ENCODE measurements around the gene B4GALT3.
"Not testable (repeated sequence)": the region's sequence is repeated elsewhere in the genome, so short reads cannot be mapped to it uniquely, and the experiment has no call there.

B4GALT3 gene

DNA sequence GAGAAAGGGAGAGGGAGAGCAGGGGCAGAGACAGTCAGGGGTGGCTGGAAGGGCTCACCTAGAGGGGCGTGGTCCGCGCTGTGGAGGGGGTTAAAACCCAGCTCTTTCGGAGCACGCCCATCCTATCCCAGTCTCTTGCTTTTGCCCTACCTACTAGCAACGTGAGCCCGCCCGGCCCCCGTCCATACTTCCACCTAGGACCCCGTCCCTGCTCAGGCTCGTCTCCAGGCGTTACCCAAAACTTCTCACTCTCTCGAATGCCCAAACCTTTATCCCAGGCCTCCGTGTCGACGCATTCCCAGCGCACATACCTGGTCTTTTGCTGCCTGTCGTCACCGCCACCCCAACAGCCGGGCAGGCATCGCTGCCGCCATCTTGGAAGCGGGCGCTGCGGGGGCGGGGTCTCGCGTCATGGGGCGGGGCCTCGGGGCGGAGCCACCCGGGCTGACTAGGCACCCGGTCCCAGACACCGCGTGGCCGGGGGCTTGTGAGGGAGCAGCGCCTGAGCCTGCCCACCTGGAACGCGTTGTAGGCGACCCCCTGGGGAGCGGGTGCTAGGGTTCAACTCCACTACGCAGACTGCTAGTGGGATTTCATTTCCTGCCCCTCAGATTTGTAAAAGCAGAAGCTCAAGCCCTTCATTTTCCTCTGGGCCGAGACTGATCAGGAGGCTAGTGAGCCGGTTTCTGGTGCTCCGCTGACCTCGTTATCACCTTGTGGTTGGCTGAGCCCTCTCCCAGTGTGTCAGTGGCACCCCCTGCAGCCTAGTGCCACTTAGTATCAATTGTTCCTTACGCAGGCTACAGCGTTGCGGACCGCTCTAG lies at the start of gene B4GALT3:
B4GALT3 (minus strand) TSS at position 396 of the 824 bp plus-strand sequence. CDS start 1,447 bp downstream, outside the sequence.
- DNase-seq, result peak; percentile 46 to 63

DNA sequence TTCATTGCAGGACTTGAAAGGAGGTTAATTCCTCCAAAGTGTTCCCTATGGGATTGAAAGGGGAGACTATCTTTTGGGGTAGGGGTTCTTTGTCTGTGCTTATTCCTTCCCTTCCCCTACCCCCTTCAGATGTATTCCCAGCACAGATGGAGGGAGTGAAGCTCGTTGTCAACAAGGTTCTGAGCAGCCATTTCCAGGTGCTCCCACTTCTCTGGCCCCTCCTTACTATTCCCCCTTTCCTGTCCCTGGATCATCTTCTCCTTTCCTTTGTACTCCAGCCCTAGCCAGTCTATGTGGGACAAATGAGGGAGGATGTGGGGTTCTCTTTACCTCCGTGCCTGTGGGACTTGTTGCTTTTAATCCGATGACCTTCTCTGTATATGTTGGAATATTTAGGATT lies 49.5 kb upstream of the B4GALT3 start:
- DNase-seq, result no peak

- no peak for DNase-seq
These were observed 49.0 kb upstream of the B4GALT3 start for GRCh38 chr1:161226320-161226711.

GRCh38 chr1:161225534-161226319 lies 48.4 kb upstream of the B4GALT3 start, which contains the start of gene TOMM40L:
Gene TOMM40L (plus strand): TSS chr1:161226060. CDS start chr1:161226490, 430 bp downstream.
- DNase-seq, result peak; percentile 99

DNA sequence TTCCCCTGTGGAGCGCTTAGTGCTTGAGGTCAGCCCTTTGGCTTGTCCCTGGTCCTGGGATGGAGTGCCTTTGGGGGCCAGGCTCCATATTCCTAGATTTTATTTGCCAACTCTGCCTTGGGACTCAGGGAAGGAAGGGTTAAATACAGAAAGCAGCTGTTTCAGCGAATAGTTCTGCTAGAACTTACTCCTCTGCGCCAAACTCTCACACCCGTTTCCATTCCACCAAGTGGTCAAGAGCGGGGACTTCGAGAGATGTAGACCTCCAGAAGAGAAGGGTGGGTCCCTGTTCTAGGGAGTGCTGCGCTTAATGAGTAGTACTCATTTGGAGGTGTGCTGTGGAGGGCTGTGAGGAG lies 47.8 kb upstream of the B4GALT3 start:
- DNase-seq, result no peak

DNA sequence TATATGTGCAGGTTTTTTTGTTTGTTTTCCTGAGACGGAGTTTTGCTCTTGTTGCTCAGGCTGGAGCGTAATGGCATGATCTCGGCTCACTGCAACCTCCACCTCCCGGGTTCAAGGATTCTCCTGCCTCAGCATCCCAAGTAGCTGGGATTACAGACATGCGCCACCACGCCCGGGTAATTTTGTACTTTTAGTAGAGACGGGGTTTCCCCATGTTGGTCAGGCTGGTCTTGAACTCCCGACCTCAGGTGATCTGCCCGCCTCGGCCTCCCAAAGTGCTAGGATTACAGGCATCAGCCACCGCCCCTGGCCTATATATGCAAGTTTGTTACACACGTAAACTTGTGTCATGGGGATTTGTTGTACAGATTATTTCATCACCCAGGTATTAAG lies 47.4 kb upstream of the B4GALT3 start:
- DNase-seq, result not testable (repeated sequence)

GRCh38 chr1:161223805-161224694 lies 46.7 kb upstream of the B4GALT3 start:
- DNase-seq, result no peak

- DNase-seq, result no peak
These were observed 45.1 kb upstream of the B4GALT3 start for GRCh38 chr1:161222175-161223019.

DNA sequence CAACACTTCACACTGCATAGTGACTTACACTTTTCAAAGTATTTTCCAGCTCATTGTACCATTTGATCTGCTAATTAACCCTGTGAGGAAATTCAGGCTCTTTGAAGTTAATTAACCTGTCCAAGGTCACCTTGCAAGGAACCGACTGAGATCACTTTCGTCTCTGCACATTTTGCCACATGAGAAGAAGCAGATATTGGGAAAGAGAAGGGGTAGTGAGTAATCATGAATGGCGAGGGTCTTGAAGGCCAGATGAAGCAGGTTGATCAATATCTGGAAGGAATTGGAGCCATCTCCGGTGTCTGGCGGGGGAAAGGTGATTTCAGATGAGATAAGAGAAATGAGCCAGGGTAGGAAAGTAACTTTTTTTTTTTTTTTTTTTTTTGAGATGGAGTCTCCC lies 42.7 kb upstream of the B4GALT3 start:
- DNase-seq, result no peak

DNA sequence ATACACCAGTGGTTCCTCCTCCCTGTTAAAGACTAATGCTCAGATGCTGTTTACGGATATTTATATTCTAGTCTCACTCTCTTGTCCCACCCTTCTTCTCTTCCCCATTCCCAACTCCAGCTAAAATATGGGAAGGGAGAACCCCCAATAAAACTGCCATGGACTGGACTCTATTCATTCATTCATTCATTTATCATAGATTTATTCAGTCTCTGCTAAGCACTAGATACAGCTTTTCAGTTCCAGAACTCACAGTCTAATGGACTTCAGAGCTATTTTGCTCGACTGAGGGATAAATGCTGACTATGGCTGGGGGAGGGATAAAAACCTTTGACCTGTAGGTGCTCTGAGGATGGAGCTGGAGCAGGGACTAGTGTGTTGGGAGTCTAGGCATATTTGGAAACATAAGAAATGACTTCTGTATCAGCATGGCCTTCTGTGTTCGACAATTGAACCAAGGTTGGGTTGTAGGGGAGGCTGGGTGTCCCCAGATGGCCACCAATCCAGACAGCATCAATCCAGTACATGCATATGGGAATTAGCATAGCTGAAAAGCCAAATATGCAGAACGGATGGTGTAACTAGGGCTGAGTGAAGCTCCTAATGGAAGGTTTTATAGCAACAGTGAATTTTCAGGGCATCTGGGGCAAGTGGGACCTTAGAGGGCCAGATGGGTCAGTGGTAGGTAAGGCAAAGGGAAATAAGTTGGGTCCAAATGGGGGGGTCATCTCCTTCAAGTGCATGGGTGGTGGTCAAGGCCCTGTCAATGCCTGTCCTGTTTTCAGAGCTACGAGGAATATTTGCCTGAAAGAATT lies 42.0 kb upstream of the B4GALT3 start:
- DNase-seq, result no peak

- no peak for DNase-seq
These were observed 41.2 kb upstream of the B4GALT3 start for GRCh38 chr1:161218301-161219077.

- DNase-seq, result no peak
These were observed 40.5 kb upstream of the B4GALT3 start for GRCh38 chr1:161217831-161218230.

DNA sequence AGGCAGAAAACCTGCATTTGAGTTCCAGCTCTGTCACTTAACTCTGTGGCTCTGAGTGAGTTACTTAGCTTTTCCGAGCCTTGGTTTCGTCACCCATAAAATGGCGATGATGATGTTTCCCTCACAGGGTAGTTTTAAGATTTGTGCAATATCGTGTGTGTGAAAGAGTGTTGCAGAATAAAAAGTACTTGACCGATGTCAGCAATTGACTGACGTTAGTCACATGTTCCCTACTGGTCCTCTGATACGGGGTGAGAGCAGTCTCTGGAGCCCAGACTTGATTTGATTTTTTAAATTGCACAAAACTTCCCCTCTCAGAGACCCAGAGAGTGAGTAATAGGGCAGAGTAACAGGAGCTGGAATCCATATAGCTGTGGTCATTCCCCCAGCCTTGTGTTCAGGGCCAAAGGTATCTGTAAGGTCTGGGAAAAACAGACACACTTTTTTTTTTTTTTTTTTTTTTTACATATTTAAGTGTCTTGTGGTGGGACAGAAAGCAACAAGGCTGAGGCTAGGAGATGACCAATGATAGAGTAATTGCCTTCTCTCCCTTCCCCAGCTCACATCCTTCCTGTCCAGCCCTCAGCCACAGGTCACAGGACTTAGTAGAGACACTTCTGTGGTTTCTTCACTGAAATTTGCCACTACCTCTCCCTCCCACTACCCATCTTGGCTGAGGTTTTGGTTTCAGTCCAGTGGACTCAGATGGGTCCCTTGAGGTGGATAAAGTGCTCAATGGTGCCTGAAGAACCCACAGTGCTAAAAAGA lies 39.8 kb upstream of the B4GALT3 start:
- DNase-seq, result peak; percentile 96 to 99

DNA sequence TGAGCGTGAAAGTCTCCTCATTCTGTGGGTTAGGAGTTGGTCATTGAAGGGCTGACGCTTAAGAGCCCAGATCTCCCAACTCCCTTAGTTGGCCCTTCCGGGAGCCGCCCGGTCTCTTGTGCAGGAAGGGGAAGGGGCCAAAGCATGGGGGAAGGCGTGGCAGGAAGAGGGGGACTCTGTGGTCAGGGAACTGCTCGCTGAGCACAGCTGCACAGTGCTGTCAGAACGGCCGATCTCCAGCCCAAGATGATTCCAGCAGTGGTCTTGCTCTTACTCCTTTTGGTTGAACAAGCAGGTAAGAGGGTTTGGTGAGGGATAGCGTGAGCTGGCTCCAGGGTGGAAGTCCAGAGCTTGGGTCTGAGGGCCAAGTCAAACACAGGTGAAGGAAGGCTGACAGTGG lies 37.8 kb upstream of the B4GALT3 start, which contains the start of gene FCER1G:
FCER1G (plus strand) TSS at position 220 of the 400 bp plus-strand sequence; CDS start at position 247, 27 bp downstream.
- no peak for DNase-seq

DNA sequence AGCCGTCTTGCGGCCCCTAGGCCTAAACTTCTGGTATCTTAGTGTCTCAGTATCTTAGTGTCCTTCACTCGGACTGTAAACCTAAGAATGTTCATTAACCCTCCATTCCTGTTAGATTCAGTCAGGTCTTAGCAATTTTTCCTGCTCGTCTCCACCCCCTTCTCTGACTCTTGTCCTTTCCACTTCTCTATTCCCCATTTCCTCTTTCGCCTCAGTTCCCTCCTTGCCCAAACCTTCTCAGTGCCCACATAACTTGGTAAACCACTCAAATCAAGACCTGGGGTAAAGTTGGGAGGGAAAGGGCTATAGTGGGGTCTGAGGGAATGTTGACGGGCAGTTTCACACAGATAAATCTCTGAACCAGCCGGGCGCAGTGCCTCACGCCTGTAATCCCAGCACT lies 37.1 kb upstream of the B4GALT3 start:
- DNase-seq, result no peak

- peak; percentile 69 to 74 for DNase-seq
These were observed 32.6 kb upstream of the B4GALT3 start for GRCh38 chr1:161209790-161210409.

- DNase-seq, result no peak
These were observed 29.9 kb upstream of the B4GALT3 start for GRCh38 chr1:161207173-161207572.

GRCh38 chr1:161206411-161207140 lies 29.3 kb upstream of the B4GALT3 start:
- DNase-seq, result no peak

All from AML-193 (cell line).